ENCODE results near the gene KIAA1671.

- TF ChIP-seq, protein P1, sequence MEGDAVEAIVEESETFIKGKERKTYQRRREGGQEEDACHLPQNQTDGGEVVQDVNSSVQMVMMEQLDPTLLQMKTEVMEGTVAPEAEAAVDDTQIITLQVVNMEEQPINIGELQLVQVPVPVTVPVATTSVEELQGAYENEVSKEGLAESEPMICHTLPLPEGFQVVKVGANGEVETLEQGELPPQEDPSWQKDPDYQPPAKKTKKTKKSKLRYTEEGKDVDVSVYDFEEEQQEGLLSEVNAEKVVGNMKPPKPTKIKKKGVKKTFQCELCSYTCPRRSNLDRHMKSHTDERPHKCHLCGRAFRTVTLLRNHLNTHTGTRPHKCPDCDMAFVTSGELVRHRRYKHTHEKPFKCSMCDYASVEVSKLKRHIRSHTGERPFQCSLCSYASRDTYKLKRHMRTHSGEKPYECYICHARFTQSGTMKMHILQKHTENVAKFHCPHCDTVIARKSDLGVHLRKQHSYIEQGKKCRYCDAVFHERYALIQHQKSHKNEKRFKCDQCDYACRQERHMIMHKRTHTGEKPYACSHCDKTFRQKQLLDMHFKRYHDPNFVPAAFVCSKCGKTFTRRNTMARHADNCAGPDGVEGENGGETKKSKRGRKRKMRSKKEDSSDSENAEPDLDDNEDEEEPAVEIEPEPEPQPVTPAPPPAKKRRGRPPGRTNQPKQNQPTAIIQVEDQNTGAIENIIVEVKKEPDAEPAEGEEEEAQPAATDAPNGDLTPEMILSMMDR (IDR thresholded peaks at IDR 0.05) = peak; percentile 62 to 85 (median 74)
- no peak for TF ChIP-seq POLR2A (IDR thresholded peaks at IDR 0.05)
Measured at GRCh38 chr22:25057013-25057881, 104.7 kb downstream of the KIAA1671 start.

Measured in breast epithelium (tissue), 3 donors.